GM12872 (cell line): ENCODE data around the gene RAB6B.

ENCODE experiments used
- CTCF ChIP-seq: IDR thresholded peaks from 3 replicates; pipeline ENCODE4 v1.5.1; 2011; ENCODE audit warnings: low read depth, mild to moderate bottlenecking, low read length, moderate library complexity; ENCODE audit not compliant: insufficient read depth

RAB6B gene

GRCh38 chr3:133895208-133896001 lies at the start of gene RAB6B:
Gene RAB6B, minus strand, starts transcription at chr3:133895882. Its CDS starts 416 bp downstream, at chr3:133895466.
- TF ChIP-seq CTCF: no peak

GRCh38 chr3:133944641-133945380 lies 49.1 kb upstream of the RAB6B start:
- no peak for TF ChIP-seq CTCF

- TF ChIP-seq CTCF: no peak
Observed at GRCh38 chr3:133944181-133944580, 48.5 kb upstream of the RAB6B start.

GRCh38 chr3:133943639-133944141 lies 48.0 kb upstream of the RAB6B start:
- no peak for TF ChIP-seq CTCF

GRCh38 chr3:133943031-133943535 lies 47.4 kb upstream of the RAB6B start:
- no peak for TF ChIP-seq CTCF

GRCh38 chr3:133941415-133941821 lies 45.7 kb upstream of the RAB6B start:
- TF ChIP-seq CTCF: no peak

GRCh38 chr3:133940536-133940935 lies 44.9 kb upstream of the RAB6B start:
- no peak for TF ChIP-seq CTCF
